Measurements from ENCODE around the gene SMTNL1. TPM values are rescaled to one million over a fixed set of nuclear protein-coding genes. Genes with fewer than 3 reads are reported as not detected.

The SMTNL1 gene
- polyA plus RNA-seq, 1 of the 3 experiments (the other 2 are of a cell fraction), result not detected

DNA sequence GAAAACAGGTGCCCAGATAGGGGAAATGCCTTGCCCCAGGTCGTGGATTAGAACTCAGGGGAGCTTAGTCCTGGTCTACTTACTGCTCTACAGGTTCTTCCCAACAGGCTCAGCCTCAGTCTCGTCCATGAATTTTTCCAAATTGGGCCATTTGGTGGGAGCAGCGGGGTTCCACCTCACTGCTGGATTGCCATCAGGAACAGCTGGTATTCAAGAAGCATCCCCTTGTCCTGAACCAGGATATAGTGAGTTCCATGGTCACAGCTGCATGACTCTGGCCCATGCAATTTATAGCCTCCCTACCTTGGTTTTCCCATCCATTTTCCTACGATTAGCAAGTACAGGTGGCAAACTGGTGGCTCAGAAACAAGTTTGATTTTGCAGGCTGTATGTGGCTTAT lies 36.7 kb downstream of the SMTNL1 start:
- Histone ChIP-seq H3K9ac (no peak overlapping the region), H3F3A (replicated peaks; ENCODE audit: insufficient read depth) (no peaks in the 10 kb centered on the region), H3K27me3 (ENCODE audit: insufficient read depth) (no peaks in the 10 kb centered on the region), H3K9me3 (no peaks in the 10 kb centered on the region), H3K4me1 (ENCODE audit: control insufficient read depth in 1 of 2, insufficient read depth in 2 of 2, low read depth in 1 of 2, low read length in 1 of 2) (no peaks in the 10 kb centered on the region), H3K4me2 (no peak overlapping the region), H3K36me3 (replicated peaks in 1 of 2; ENCODE audit: control insufficient read depth in 1 of 2, insufficient read depth in 2 of 2, low read length in 1 of 2) (no peaks in the 10 kb centered on the region), H3K9me2 (no peaks in the 10 kb centered on the region), H2AFZ (ENCODE audit: low read depth) (no peak overlapping the region), H3K27ac (ENCODE audit: low read depth in 2 of 2, low read length in 1 of 2) (no peak overlapping the region), H3K4me3 (ENCODE audit: low read depth in 2 of 2, low read length in 1 of 2) (no peak overlapping the region), H3K79me2 (ENCODE audit: insufficient read depth) (no peaks in the 10 kb centered on the region), H4K20me1 (ENCODE audit: insufficient read depth) (no peaks in the 10 kb centered on the region)
- TF ChIP-seq, protein P1, sequence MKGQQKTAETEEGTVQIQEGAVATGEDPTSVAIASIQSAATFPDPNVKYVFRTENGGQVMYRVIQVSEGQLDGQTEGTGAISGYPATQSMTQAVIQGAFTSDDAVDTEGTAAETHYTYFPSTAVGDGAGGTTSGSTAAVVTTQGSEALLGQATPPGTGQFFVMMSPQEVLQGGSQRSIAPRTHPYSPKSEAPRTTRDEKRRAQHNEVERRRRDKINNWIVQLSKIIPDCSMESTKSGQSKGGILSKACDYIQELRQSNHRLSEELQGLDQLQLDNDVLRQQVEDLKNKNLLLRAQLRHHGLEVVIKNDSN (IDR thresholded peaks at IDR 0.05; ENCODE audit: borderline replicate concordance, low read depth), result no peak
- TF ChIP-seq NRF1 (IDR thresholded peaks at IDR 0.05; ENCODE audit: low read depth, low read length), result no peak
- TF ChIP-seq RAD21 (IDR thresholded peaks at IDR 0.05; ENCODE audit: low read length), result no peak
- TF ChIP-seq, protein P2, sequence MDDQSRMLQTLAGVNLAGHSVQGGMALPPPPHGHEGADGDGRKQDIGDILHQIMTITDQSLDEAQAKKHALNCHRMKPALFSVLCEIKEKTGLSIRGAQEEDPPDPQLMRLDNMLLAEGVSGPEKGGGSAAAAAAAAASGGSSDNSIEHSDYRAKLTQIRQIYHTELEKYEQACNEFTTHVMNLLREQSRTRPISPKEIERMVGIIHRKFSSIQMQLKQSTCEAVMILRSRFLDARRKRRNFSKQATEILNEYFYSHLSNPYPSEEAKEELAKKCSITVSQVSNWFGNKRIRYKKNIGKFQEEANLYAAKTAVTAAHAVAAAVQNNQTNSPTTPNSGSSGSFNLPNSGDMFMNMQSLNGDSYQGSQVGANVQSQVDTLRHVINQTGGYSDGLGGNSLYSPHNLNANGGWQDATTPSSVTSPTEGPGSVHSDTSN (IDR thresholded peaks at IDR 0.05), result no peak
- TF ChIP-seq MEF2A (IDR thresholded peaks at IDR 0.05; ENCODE audit: borderline replicate concordance, low read depth), result no peak
- TF ChIP-seq, protein P3, sequence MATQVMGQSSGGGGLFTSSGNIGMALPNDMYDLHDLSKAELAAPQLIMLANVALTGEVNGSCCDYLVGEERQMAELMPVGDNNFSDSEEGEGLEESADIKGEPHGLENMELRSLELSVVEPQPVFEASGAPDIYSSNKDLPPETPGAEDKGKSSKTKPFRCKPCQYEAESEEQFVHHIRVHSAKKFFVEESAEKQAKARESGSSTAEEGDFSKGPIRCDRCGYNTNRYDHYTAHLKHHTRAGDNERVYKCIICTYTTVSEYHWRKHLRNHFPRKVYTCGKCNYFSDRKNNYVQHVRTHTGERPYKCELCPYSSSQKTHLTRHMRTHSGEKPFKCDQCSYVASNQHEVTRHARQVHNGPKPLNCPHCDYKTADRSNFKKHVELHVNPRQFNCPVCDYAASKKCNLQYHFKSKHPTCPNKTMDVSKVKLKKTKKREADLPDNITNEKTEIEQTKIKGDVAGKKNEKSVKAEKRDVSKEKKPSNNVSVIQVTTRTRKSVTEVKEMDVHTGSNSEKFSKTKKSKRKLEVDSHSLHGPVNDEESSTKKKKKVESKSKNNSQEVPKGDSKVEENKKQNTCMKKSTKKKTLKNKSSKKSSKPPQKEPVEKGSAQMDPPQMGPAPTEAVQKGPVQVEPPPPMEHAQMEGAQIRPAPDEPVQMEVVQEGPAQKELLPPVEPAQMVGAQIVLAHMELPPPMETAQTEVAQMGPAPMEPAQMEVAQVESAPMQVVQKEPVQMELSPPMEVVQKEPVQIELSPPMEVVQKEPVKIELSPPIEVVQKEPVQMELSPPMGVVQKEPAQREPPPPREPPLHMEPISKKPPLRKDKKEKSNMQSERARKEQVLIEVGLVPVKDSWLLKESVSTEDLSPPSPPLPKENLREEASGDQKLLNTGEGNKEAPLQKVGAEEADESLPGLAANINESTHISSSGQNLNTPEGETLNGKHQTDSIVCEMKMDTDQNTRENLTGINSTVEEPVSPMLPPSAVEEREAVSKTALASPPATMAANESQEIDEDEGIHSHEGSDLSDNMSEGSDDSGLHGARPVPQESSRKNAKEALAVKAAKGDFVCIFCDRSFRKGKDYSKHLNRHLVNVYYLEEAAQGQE (IDR thresholded peaks at IDR 0.05; ENCODE audit: low read depth, low read length), result no peak
- no peak for TF ChIP-seq TCF12 (IDR thresholded peaks at IDR 0.05)
- TF ChIP-seq EZH2phosphoT487 (IDR thresholded peaks at IDR 0.05; ENCODE audit: borderline replicate concordance, low read depth), result no peak
- TF ChIP-seq GABPA (IDR thresholded peaks at IDR 0.05; ENCODE audit: low read depth), result no peak
- TF ChIP-seq FOXM1 (IDR thresholded peaks at IDR 0.05; ENCODE audit: low read depth), result no peak
- TF ChIP-seq FOSL2 (IDR thresholded peaks at IDR 0.05; ENCODE audit: borderline replicate concordance, low read depth), result no peak
- TF ChIP-seq, protein P4, sequence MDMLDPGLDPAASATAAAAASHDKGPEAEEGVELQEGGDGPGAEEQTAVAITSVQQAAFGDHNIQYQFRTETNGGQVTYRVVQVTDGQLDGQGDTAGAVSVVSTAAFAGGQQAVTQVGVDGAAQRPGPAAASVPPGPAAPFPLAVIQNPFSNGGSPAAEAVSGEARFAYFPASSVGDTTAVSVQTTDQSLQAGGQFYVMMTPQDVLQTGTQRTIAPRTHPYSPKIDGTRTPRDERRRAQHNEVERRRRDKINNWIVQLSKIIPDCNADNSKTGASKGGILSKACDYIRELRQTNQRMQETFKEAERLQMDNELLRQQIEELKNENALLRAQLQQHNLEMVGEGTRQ (IDR thresholded peaks at IDR 0.05; ENCODE audit: borderline replicate concordance, low read depth, low read length), result no peak
- TF ChIP-seq, protein P5, sequence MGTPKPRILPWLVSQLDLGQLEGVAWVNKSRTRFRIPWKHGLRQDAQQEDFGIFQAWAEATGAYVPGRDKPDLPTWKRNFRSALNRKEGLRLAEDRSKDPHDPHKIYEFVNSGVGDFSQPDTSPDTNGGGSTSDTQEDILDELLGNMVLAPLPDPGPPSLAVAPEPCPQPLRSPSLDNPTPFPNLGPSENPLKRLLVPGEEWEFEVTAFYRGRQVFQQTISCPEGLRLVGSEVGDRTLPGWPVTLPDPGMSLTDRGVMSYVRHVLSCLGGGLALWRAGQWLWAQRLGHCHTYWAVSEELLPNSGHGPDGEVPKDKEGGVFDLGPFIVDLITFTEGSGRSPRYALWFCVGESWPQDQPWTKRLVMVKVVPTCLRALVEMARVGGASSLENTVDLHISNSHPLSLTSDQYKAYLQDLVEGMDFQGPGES (IDR thresholded peaks at IDR 0.05; ENCODE audit: low read depth, low read length), result no peak
- no peak for TF ChIP-seq RXRA (IDR thresholded peaks at IDR 0.05; ENCODE audit: borderline replicate concordance, low read depth)
- no peak for TF ChIP-seq NFIC (IDR thresholded peaks at IDR 0.05; ENCODE audit: borderline replicate concordance)
- TF ChIP-seq TAF1 (IDR thresholded peaks at IDR 0.05; ENCODE audit: borderline replicate concordance, low read depth, low read length), result no peak
- TF ChIP-seq YY1 (IDR thresholded peaks at IDR 0.05; ENCODE audit: low read depth), result no peak
- TF ChIP-seq, protein P6, sequence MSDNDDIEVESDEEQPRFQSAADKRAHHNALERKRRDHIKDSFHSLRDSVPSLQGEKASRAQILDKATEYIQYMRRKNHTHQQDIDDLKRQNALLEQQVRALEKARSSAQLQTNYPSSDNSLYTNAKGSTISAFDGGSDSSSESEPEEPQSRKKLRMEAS (IDR thresholded peaks at IDR 0.05; ENCODE audit: low read depth), result no peak
- DNase-seq, result no peak
- ChIA-PET POLR2A (no interaction called here), CTCF (interaction anchor here (1.1 to 9.3 kb wide), 3 partner anchors 47 to 81 kb away, joined by 3 to 326 read pairs (median 3); partner anchors contain the start of gene YPEL4)
- 32% methylated on average over 4 of the region's 4 CpGs for WGBS (ENCODE audit: low lambda C conversion rate)

All from SK-N-SH (cell line).